ENCODE measurements around the gene GDPD3. TPM values are rescaled to one million over a fixed set of nuclear protein-coding genes. Genes with fewer than 3 reads are reported as not detected.

Gene GDPD3
- total and polyA plus RNA-seq, 2 experiments from 2014 or later = 0.94 to 1.4 TPM

DNA sequence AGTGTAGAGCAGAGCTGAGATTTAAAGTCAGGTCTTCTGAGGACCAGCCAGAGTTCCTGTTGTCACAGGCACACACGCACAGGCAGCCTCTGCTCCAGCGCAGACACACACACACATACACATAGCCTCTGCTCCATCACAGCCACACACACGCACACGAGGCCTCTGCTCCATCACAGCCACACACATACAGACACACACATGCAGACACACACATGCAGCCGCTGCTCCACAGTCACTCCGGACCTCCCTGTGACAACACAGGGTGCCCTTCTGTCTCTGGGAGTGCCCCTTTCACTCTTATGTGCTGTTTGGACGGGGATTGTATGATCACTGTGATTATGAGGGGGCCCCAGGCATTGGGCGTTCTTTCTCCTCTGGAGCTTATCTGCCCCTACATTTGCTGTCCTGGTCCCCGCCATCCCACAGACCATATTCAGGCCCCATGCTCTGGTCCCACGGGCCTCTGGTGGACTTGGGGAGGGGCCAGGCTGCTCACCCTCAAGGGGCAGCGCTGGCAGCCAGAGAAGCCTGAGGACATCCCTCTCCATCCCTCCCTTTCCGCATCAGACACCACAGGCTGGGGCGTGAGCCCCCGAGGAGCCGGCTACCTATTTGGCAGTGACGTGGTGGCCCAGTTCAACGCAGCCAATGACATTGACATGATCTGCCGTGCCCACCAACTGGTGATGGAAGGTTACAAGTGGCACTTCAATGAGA is 29.1 kb downstream of the GDPD3 start:
- no peaks in the 10 kb centered on the region; the same call in 2 of the 3 replicates for H3K9me3 Mint-ChIP-seq

More for the DNA sequence above, 29.1 kb downstream of the GDPD3 start:
- Mint-ChIP-seq H3K27me3 (ENCODE audit: insufficient read depth, low read depth, poor library complexity) (peaks cover 16% of the 10 kb centered on the region), H3K4me3 (no peak overlapping the region), H3K36me3 (ENCODE audit: low read depth) (peaks cover 60% of the 10 kb centered on the region), H3K4me1 (0 out of 3 replicates have a peak, but pooled peaks cover 2% of the 10 kb centered on the region), H3K27ac (no peak overlapping the region)
- no peak overlapping the region for H3K4me2 ChIP-seq
- H3K4me3 ChIP-seq = no peak overlapping the region
- no peaks in the 10 kb centered on the region for H3K27me3 ChIP-seq (ENCODE audit: insufficient read depth)
- H4K20me1 ChIP-seq (replicated peaks; ENCODE audit: insufficient read depth) = peaks cover 6% of the 10 kb centered on the region
- H3K27ac ChIP-seq (ENCODE audit: low read depth) = no peak overlapping the region
- DNase-seq (ENCODE audit: low spot score) (no peak), ATAC-seq (no peak)
- H3K9me2 ChIP-seq (ENCODE audit: insufficient read depth) = no peaks in the 10 kb centered on the region
- H3K36me3 ChIP-seq (ENCODE audit: insufficient read depth) = peaks cover 4% of the 10 kb centered on the region
- 0 out of 2 replicates have a peak, but pooled peaks cover 6% of the 10 kb centered on the region for H3F3A ChIP-seq (replicated peaks; ENCODE audit: low read depth)
- H3K79me2 ChIP-seq (replicated peaks; ENCODE audit: insufficient read depth) = peaks cover 11% of the 10 kb centered on the region
- H3K4me1 ChIP-seq (ENCODE audit: insufficient read depth) = peaks cover 6% of the 10 kb centered on the region; the same call in 1 of the 2 replicates
- no peak overlapping the region for H2AFZ ChIP-seq
- TF ChIP-seq, protein P1, sequence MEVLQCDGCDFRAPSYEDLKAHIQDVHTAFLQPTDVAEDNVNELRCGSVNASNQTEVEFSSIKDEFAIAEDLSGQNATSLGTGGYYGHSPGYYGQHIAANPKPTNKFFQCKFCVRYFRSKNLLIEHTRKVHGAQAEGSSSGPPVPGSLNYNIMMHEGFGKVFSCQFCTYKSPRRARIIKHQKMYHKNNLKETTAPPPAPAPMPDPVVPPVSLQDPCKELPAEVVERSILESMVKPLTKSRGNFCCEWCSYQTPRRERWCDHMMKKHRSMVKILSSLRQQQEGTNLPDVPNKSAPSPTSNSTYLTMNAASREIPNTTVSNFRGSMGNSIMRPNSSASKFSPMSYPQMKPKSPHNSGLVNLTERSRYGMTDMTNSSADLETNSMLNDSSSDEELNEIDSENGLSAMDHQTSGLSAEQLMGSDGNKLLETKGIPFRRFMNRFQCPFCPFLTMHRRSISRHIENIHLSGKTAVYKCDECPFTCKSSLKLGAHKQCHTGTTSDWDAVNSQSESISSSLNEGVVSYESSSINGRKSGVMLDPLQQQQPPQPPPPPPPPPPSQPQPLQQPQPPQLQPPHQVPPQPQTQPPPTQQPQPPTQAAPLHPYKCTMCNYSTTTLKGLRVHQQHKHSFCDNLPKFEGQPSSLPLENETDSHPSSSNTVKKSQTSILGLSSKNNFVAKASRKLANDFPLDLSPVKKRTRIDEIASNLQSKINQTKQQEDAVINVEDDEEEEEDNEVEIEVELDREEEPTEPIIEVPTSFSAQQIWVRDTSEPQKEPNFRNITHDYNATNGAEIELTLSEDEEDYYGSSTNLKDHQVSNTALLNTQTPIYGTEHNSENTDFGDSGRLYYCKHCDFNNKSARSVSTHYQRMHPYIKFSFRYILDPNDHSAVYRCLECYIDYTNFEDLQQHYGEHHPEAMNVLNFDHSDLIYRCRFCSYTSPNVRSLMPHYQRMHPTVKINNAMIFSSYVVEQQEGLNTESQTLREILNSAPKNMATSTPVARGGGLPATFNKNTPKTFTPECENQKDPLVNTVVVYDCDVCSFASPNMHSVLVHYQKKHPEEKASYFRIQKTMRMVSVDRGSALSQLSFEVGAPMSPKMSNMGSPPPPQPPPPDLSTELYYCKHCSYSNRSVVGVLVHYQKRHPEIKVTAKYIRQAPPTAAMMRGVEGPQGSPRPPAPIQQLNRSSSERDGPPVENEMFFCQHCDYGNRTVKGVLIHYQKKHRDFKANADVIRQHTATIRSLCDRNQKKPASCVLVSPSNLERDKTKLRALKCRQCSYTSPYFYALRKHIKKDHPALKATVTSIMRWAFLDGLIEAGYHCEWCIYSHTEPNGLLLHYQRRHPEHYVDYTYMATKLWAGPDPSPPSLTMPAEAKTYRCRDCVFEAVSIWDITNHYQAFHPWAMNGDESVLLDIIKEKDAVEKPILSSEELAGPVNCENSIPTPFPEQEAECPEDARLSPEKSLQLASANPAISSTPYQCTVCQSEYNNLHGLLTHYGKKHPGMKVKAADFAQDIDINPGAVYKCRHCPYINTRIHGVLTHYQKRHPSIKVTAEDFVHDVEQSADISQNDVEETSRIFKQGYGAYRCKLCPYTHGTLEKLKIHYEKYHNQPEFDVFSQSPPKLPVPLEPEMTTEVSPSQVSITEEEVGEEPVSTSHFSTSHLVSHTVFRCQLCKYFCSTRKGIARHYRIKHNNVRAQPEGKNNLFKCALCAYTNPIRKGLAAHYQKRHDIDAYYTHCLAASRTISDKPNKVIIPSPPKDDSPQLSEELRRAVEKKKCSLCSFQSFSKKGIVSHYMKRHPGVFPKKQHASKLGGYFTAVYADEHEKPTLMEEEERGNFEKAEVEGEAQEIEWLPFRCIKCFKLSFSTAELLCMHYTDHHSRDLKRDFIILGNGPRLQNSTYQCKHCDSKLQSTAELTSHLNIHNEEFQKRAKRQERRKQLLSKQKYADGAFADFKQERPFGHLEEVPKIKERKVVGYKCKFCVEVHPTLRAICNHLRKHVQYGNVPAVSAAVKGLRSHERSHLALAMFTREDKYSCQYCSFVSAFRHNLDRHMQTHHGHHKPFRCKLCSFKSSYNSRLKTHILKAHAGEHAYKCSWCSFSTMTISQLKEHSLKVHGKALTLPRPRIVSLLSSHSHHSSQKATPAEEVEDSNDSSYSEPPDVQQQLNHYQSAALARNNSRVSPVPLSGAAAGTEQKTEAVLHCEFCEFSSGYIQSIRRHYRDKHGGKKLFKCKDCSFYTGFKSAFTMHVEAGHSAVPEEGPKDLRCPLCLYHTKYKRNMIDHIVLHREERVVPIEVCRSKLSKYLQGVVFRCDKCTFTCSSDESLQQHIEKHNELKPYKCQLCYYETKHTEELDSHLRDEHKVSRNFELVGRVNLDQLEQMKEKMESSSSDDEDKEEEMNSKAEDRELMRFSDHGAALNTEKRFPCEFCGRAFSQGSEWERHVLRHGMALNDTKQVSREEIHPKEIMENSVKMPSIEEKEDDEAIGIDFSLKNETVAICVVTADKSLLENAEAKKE (CRISPR knock-in tag; IDR thresholded peaks at IDR 0.05) = no peak
- no peak for TF ChIP-seq EZH2 (IDR thresholded peaks at IDR 0.05; ENCODE audit: low read depth, unreplicated experiment)
- TF ChIP-seq CREB1 (CRISPR knock-in tag; IDR thresholded peaks at IDR 0.05; ENCODE audit: low read depth) = no peak
- TF ChIP-seq EZH2phosphoT487 (IDR thresholded peaks at IDR 0.05; ENCODE audit: unreplicated experiment) = no peak
